ENCODE data around the gene CCDC34.

CCDC34 gene

DNA sequence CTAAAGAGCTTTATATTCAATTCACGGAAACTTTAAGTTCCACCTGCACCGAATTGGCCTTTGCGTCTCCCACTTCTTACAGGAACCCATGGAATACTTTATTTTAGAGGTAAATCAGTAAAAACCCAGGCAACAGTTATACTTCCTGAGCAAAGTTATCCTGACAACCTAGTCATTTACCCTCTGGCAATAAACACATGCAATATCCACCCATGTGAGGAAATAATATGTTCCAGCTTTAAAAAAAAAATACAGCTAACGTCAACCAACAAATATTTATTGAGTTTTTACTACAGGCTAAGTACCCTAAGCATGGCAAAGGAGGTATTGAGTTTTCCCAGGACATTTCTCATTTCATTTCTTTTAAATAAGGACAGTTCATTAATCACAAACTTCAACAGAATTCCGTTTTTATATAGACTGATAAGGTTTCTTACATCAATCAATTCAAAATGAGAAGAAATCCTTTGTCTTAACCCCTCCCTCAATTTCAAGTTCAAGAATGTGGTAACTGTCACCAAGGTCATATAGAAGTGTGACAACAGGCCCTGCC, 38.3 kb upstream of the CCDC34 start:
- H3K79me2 ChIP-seq, result no peaks in the 10 kb centered on the region
- no peaks in the 10 kb centered on the region for H3K9me3 ChIP-seq (ENCODE audit: control insufficient read depth, low read length)
- no peaks in the 10 kb centered on the region for H3K4me1 ChIP-seq
- no peak overlapping the region for H2AFZ ChIP-seq
- no peak overlapping the region for H3K27ac ChIP-seq
- no peak overlapping the region for H3K9ac ChIP-seq
- no peak overlapping the region for H3K4me3 ChIP-seq (ENCODE audit: low read depth, low read length)
- H3K27me3 ChIP-seq (ENCODE audit: control insufficient read depth, insufficient read depth, low read length), result no peaks in the 10 kb centered on the region
- H3K4me2 ChIP-seq (ENCODE audit: low read length), result no peak overlapping the region
- TF ChIP-seq CTCF (IDR thresholded peaks at IDR 0.05), result no peak
- H3K36me3 ChIP-seq (ENCODE audit: control insufficient read depth, insufficient read depth, low read length), result no peaks in the 10 kb centered on the region

DNA sequence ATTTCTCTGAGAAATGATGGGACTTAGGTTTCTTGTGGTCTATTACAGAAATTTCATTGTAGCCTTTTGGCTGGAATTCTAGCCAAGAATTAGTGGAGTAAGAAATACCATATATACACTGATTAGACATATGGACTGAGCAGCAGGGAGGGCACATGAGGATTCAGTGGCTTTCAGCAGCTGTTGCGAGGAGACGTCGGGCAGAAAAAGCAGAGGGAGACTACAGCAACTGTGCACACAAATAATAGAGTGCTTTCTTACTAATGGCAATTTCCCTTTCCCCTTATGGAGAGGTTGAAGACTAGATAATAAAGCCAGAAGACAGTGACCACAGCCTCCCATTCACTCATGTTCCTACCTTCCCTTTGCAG, 35.4 kb upstream of the CCDC34 start:
- no peaks in the 10 kb centered on the region for H3K4me1 ChIP-seq
- no peaks in the 10 kb centered on the region for H3K36me3 ChIP-seq (ENCODE audit: control insufficient read depth, insufficient read depth, low read length)
- no peaks in the 10 kb centered on the region for H3K79me2 ChIP-seq
- no peak for TF ChIP-seq CTCF (IDR thresholded peaks at IDR 0.05)
- no peak overlapping the region for H2AFZ ChIP-seq
- no peak overlapping the region for H3K9ac ChIP-seq
- H3K27ac ChIP-seq, result no peak overlapping the region
- no peak overlapping the region for H3K4me2 ChIP-seq (ENCODE audit: low read length)
- no peaks in the 10 kb centered on the region for H3K9me3 ChIP-seq (ENCODE audit: control insufficient read depth, low read length)
- no peak overlapping the region for H3K4me3 ChIP-seq (ENCODE audit: low read depth, low read length)
- H3K27me3 ChIP-seq (ENCODE audit: control insufficient read depth, insufficient read depth, low read length), result no peaks in the 10 kb centered on the region

DNA sequence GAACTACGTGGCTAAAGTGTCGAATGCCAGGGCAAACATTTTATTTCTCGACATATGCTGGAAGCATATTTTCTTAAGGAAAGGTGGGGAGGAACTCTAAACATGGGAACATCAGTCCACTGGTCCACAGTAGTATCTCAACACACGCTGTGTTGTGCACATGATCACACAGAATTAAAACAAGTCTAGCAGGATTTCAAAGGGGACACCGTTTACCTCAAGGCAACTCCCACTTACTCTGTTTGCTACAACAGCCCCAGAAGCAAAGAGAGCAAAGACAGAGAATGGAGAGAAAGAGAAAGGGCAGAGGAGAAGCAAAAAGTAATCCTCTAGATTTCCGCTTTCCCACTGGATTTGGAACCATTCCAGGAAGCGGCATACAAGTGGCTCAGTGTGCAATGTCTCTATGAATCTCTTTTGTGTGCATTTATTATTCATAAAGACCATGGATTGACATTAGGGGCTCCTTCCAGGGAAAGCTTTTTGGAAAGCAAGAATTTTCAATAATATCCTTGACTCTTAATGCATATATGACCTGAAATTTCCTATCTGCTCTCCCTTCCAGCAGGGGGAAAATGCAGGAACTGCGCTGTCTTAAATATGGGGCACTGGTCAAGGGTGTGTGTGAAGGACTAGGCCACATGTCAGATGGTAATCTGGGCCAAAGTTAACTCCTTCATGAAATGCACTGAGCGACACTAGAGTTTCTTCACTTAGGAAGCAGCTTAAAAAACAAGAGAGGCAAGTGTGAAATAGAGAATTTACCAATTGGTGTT, 34.8 kb upstream of the CCDC34 start:
- Histone ChIP-seq H3K27me3 (ENCODE audit: control insufficient read depth, insufficient read depth, low read length) (no peaks in the 10 kb centered on the region), H3K4me2 (ENCODE audit: low read length) (no peak overlapping the region), H3K9me3 (ENCODE audit: control insufficient read depth, low read length) (no peaks in the 10 kb centered on the region), H3K4me3 (ENCODE audit: low read depth, low read length) (no peak overlapping the region), H2AFZ (no peak overlapping the region), H3K9ac (no peak overlapping the region), H3K36me3 (ENCODE audit: control insufficient read depth, insufficient read depth, low read length) (no peaks in the 10 kb centered on the region), H3K79me2 (no peaks in the 10 kb centered on the region), H3K27ac (no peak overlapping the region), H3K4me1 (no peaks in the 10 kb centered on the region)
- no peak for TF ChIP-seq CTCF (IDR thresholded peaks at IDR 0.05)

DNA sequence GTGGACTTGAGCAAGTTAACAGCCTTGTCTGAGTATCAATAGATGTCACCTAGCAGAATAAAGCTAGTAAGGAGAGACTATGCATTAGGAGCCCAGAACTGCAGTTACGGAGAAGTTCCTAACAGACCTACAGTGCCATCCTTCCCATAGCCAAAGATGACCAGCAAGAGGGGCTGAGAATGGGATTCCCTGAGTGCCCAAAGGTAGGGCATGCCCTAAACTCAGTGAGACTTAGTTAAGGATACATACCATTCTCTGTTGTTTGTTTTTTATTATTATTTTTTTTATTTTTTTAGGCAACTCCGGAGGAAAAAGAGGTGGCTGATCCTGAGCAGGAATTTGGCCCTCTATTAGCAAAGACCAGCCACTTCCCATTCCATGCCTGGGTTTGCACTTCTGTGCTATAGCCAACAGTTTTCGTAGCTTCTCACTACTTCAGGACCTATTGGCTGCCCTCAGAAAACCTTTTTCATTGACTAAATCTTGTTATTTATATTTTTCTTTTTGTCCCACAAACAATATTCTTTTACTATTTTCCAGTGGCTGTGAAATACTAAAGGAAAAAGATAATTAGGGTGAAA, 33.3 kb upstream of the CCDC34 start:
- no peaks in the 10 kb centered on the region for H3K9me3 ChIP-seq (ENCODE audit: control insufficient read depth, low read length)
- H3K4me1 ChIP-seq, result no peaks in the 10 kb centered on the region

More for the DNA sequence above, 33.3 kb upstream of the CCDC34 start:
- Histone ChIP-seq H3K9ac (no peak overlapping the region), H3K79me2 (no peaks in the 10 kb centered on the region), H3K27me3 (ENCODE audit: control insufficient read depth, insufficient read depth, low read length) (no peaks in the 10 kb centered on the region), H3K27ac (no peak overlapping the region), H3K4me2 (ENCODE audit: low read length) (no peak overlapping the region), H2AFZ (no peak overlapping the region), H3K4me3 (ENCODE audit: low read depth, low read length) (no peak overlapping the region), H3K36me3 (ENCODE audit: control insufficient read depth, insufficient read depth, low read length) (no peaks in the 10 kb centered on the region)
- TF ChIP-seq CTCF (IDR thresholded peaks at IDR 0.05), result no peak

Data from parathyroid adenoma (tissue), 2 donors.